ENCODE data around the gene RNF135. TPM values are rescaled to one million over a fixed set of nuclear protein-coding genes. Genes with fewer than 3 reads are reported as not detected.

Gene RNF135
- total RNA-seq, 1 experiment from 2014 or later, result 31.0 TPM

DNA sequence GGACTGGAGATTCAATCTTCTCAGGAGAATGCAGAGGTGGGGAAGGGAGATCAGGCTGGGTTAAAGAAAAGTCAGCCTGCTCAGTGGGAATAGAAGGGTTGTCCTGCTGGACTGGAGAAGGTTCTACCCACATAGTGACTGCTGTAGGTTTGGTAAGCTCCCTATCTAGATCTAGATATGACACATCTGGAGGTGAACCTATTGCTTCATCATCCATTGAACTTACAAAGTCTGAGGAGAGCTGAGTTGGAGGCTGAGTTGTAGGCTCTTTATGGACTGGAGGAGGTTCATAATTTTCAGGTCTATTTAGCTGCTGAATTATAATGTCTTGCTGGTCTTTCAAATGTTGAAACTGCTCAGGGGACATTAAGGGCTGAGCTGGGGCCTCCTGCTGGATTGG, 77.9 kb downstream of the RNF135 start:
- TF ChIP-seq, protein P1, sequence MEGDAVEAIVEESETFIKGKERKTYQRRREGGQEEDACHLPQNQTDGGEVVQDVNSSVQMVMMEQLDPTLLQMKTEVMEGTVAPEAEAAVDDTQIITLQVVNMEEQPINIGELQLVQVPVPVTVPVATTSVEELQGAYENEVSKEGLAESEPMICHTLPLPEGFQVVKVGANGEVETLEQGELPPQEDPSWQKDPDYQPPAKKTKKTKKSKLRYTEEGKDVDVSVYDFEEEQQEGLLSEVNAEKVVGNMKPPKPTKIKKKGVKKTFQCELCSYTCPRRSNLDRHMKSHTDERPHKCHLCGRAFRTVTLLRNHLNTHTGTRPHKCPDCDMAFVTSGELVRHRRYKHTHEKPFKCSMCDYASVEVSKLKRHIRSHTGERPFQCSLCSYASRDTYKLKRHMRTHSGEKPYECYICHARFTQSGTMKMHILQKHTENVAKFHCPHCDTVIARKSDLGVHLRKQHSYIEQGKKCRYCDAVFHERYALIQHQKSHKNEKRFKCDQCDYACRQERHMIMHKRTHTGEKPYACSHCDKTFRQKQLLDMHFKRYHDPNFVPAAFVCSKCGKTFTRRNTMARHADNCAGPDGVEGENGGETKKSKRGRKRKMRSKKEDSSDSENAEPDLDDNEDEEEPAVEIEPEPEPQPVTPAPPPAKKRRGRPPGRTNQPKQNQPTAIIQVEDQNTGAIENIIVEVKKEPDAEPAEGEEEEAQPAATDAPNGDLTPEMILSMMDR (IDR thresholded peaks at IDR 0.05; ENCODE audit: unreplicated experiment), result no peak
- H3K27ac Mint-ChIP-seq (ENCODE audit: low read depth, unreplicated experiment), result no peak overlapping the region
- no TSS peak for BruUV-seq (replicated peaks)
- H3K27me3 Mint-ChIP-seq (ENCODE audit: insufficient read depth, unreplicated experiment), result no peaks in the 10 kb centered on the region
- intact Hi-C loops (cut with micrococcal nuclease), result no loop called here
- no peaks in the 10 kb centered on the region for H3K36me3 Mint-ChIP-seq (ENCODE audit: insufficient read depth, unreplicated experiment)
- ChIA-PET POLR2A (interaction anchor here (0.7 to 1.6 kb wide), 2 partner anchors 40 to 46 kb away, joined by 3 to 4 read pairs; partner anchors contain the start of gene NF1), CTCF (interaction anchor here (0.6 kb wide), 1 partner anchor 17 kb away, joined by 3 read pairs; no protein-coding TSS in a partner anchor)
- peaks cover 20% of the 10 kb centered on the region for H3K4me1 Mint-ChIP-seq (ENCODE audit: insufficient read depth, unreplicated experiment)
- H3K4me3 Mint-ChIP-seq (ENCODE audit: unreplicated experiment), result no peak overlapping the region
- no peak for DNase-seq (ENCODE audit: unreplicated experiment)
- no peaks in the 10 kb centered on the region for H3K9me3 Mint-ChIP-seq (ENCODE audit: unreplicated experiment)

Other genes with a start within 250 kb of the RNF135 start
- 14.7 and 15.0 TPM in 2 replicates for gene CRLF3, start 146.3 kb upstream of the RNF135 start, total RNA-seq (2022)
- 2.8 and 3.6 TPM in 2 replicates for gene ATAD5, start 139.1 kb upstream of the RNF135 start, total RNA-seq (2022)
- gene TEFM, start 64.8 kb upstream of the RNF135 start, total RNA-seq (2022), result 10.7 and 13.8 TPM in 2 replicates
- gene ADAP2, start 49.1 kb upstream of the RNF135 start, total RNA-seq (2022), result 1.3 and 2.2 TPM in 2 replicates
- gene NF1, start 123.9 kb downstream of the RNF135 start, total RNA-seq (2022), result 58.5 and 60.2 TPM in 2 replicates

Data from MCF 10A (cell line).